ENCODE measurements around the gene IL11RA. TPM values are rescaled to one million over a fixed set of nuclear protein-coding genes. Genes with fewer than 3 reads are reported as not detected.

Gene IL11RA
- total and polyA plus RNA-seq, 10 of the 15 experiments (the other 5 are each of a cell fraction or from before 2014, with no cell fraction given) = 0.32 to 5.8 (median 2.2) TPM

DNA sequence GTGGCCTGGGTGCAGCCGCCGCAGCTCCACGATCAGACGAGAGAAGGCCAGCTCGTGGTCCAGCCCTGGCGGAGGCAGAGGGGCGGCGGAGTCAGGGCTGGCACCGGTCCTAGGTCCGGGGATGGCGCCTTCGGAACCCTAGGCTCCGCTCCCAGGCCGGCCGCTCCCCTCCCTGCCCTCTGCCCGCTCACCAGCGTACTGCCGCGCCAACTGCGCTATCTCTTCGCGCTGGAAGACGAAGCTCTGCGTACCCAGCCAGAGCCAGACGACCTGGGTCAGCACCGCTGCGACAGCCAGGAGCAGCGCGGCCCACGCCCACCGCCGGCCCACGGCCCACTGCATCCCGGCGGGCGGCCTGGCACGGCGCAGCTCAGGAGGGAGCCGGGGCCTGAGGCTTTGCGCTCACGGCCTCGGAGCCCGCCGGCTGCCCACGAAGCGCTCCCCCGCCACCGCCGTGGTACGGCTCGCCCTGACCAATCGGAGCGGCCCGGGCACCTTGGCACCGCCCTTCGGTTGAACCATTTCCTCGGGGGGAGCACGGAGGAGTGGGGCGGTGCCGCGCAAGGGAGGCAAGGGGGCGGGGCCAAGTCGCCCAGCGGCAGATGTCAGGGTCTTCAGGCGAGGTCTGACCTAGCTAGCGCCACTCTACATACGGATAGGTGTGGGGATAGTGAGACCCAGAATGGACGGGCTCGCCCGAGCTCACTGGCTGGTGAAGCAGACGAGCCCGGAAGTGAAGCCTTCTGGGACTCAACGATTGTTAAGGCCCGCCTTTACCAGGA lies 14.4 kb upstream of the IL11RA start, which contains the start of gene SIGMAR1 (continued):
- TF ChIP-seq, protein P1, sequence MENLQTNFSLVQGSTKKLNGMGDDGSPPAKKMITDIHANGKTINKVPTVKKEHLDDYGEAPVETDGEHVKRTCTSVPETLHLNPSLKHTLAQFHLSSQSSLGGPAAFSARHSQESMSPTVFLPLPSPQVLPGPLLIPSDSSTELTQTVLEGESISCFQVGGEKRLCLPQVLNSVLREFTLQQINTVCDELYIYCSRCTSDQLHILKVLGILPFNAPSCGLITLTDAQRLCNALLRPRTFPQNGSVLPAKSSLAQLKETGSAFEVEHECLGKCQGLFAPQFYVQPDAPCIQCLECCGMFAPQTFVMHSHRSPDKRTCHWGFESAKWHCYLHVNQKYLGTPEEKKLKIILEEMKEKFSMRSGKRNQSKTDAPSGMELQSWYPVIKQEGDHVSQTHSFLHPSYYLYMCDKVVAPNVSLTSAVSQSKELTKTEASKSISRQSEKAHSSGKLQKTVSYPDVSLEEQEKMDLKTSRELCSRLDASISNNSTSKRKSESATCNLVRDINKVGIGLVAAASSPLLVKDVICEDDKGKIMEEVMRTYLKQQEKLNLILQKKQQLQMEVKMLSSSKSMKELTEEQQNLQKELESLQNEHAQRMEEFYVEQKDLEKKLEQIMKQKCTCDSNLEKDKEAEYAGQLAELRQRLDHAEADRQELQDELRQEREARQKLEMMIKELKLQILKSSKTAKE (IDR thresholded peaks at IDR 0.05; ENCODE audit: low read depth, poor library complexity, severe bottlenecking) = no peak
- TF ChIP-seq CEBPB (IDR thresholded peaks at IDR 0.05; ENCODE audit: borderline replicate concordance in 1 of 2, low read depth in 2 of 2, low read length in 2 of 2) (no peak), JUND (IDR thresholded peaks at IDR 0.05; ENCODE audit: low read depth, low read length) (peak; percentile 96), PAX8 (IDR thresholded peaks at IDR 0.05) (no peak), RELA (IDR thresholded peaks at IDR 0.05; ENCODE audit: borderline replicate concordance, partially characterized antibody) (peak; percentile 20), BACH1 (IDR thresholded peaks at IDR 0.05; ENCODE audit: borderline replicate concordance) (peak; percentile 62), BHLHE40 (IDR thresholded peaks at IDR 0.05; ENCODE audit: borderline replicate concordance in 1 of 2, low read depth in 2 of 2, low read length in 1 of 2) (peak; percentile 93 to 95), CREB1 (IDR thresholded peaks at IDR 0.05; ENCODE audit: low read depth) (no peak), POLR2A (IDR thresholded peaks at IDR 0.05; ENCODE audit: low read depth, low read length) (peak; percentile 96), YBX1 (IDR thresholded peaks at IDR 0.05) (no peak), POLR2AphosphoS5 (IDR thresholded peaks at IDR 0.05; ENCODE audit: low read length) (peak; percentile 65; the same call in 1 of the 2 replicates), IKZF1 (conservative IDR thresholded peaks at IDR 0.05) (peak; percentile 77), ZNF207 (IDR thresholded peaks at IDR 0.05; ENCODE audit: borderline replicate concordance) (peak; percentile 80; the same call in 1 of the 2 replicates), SIX5 (IDR thresholded peaks at IDR 0.05; ENCODE audit: low read depth, low read length, severe bottlenecking) (peak; percentile 25), NBN (IDR thresholded peaks at IDR 0.05) (peak; percentile 39; the same call in 1 of the 2 replicates)
- TF ChIP-seq, protein P2, sequence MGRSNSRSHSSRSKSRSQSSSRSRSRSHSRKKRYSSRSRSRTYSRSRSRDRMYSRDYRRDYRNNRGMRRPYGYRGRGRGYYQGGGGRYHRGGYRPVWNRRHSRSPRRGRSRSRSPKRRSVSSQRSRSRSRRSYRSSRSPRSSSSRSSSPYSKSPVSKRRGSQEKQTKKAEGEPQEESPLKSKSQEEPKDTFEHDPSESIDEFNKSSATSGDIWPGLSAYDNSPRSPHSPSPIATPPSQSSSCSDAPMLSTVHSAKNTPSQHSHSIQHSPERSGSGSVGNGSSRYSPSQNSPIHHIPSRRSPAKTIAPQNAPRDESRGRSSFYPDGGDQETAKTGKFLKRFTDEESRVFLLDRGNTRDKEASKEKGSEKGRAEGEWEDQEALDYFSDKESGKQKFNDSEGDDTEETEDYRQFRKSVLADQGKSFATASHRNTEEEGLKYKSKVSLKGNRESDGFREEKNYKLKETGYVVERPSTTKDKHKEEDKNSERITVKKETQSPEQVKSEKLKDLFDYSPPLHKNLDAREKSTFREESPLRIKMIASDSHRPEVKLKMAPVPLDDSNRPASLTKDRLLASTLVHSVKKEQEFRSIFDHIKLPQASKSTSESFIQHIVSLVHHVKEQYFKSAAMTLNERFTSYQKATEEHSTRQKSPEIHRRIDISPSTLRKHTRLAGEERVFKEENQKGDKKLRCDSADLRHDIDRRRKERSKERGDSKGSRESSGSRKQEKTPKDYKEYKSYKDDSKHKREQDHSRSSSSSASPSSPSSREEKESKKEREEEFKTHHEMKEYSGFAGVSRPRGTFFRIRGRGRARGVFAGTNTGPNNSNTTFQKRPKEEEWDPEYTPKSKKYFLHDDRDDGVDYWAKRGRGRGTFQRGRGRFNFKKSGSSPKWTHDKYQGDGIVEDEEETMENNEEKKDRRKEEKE (IDR thresholded peaks at IDR 0.05) = peak; percentile 88
- TF ChIP-seq, protein P3, sequence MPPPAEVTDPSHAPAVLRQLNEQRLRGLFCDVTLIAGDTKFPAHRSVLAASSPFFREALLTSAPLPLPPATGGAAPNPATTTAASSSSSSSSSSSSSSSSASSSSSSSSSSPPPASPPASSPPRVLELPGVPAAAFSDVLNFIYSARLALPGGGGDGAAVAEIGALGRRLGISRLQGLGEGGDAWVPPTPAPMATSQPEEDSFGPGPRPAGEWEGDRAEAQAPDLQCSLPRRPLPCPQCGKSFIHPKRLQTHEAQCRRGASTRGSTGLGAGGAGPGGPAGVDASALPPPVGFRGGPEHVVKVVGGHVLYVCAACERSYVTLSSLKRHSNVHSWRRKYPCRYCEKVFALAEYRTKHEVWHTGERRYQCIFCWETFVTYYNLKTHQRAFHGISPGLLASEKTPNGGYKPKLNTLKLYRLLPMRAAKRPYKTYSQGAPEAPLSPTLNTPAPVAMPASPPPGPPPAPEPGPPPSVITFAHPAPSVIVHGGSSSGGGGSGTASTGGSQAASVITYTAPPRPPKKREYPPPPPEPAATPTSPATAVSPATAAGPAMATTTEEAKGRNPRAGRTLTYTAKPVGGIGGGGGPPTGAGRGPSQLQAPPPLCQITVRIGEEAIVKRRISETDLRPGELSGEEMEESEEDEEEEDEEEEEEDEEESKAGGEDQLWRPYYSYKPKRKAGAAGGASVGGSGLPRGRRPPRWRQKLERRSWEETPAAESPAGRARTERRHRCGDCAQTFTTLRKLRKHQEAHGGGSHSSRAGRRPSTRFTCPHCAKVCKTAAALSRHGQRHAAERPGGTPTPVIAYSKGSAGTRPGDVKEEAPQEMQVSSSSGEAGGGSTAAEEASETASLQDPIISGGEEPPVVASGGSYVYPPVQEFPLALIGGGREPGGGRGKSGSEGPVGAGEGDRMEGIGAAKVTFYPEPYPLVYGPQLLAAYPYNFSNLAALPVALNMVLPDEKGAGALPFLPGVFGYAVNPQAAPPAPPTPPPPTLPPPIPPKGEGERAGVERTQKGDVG (CRISPR knock-in tag; IDR thresholded peaks at IDR 0.05) = no peak
- TF ChIP-seq, protein P4, sequence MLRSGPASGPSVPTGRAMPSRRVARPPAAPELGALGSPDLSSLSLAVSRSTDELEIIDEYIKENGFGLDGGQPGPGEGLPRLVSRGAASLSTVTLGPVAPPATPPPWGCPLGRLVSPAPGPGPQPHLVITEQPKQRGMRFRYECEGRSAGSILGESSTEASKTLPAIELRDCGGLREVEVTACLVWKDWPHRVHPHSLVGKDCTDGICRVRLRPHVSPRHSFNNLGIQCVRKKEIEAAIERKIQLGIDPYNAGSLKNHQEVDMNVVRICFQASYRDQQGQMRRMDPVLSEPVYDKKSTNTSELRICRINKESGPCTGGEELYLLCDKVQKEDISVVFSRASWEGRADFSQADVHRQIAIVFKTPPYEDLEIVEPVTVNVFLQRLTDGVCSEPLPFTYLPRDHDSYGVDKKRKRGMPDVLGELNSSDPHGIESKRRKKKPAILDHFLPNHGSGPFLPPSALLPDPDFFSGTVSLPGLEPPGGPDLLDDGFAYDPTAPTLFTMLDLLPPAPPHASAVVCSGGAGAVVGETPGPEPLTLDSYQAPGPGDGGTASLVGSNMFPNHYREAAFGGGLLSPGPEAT (IDR thresholded peaks at IDR 0.05; ENCODE audit: low read depth) = peak; percentile 34; the same call in 1 of the 2 replicates
